Measurements from ENCODE around the gene ANG. TPM values are rescaled to one million over a fixed set of nuclear protein-coding genes. Genes with fewer than 3 reads are reported as not detected.

The ANG gene
- total RNA-seq, 3 donors from 2014 or later (not counting 1 experiment from before 2014, with no cell fraction given), result 0.35 TPM; not detected in 2

DNA sequence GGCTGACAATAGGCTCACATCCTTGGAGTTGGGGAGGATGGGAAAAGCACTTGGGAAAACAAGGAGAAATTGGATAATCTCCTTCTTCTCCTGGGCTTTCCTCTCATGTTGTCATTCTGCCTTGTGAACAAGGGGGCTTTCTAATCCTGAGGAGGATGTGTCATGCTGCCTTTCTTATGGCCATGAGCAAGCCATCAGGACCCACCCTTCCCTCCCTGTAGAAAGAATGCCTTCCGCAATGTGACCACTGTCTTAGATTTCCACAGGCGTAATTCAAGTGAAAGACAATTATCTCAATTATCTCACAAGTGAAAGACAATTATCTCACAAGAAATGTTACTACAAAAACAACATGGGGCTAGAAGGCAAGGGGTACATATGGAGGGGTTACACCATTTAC, 44.0 kb upstream of the ANG start:
- no peaks in the 10 kb centered on the region for H3K4me1 ChIP-seq (ENCODE audit: control insufficient read depth, insufficient read depth, low read length)
- no peaks in the 10 kb centered on the region for H3K9me3 Mint-ChIP-seq
- no peak overlapping the region for H3K4me3 ChIP-seq (ENCODE audit: low read length)
- intact Hi-C loops (cut with micrococcal nuclease), result no loop called here
- no peaks in the 10 kb centered on the region for H3K9me3 ChIP-seq (ENCODE audit: control insufficient read depth, insufficient read depth, low read length)
- H3K27me3 Mint-ChIP-seq (ENCODE audit: low read depth in 2 of 2), result peaks cover 32 to 56% of the 10 kb centered on the region in 2 donors
- H3K27ac ChIP-seq (ENCODE audit: low read length), result no peak overlapping the region
- DNase-seq (no peak), ATAC-seq (no peak)
- H3K4me1 Mint-ChIP-seq, result no peaks in the 10 kb centered on the region
- 100% methylated on average over 2 of the region's 2 CpGs for WGBS (ENCODE audit: insufficient coverage)
- H3K4me3 Mint-ChIP-seq, result no peak overlapping the region
- no peak overlapping the region for H3K27ac Mint-ChIP-seq
- no peaks in the 10 kb centered on the region for H3K36me3 Mint-ChIP-seq
- TF ChIP-seq, protein P1, sequence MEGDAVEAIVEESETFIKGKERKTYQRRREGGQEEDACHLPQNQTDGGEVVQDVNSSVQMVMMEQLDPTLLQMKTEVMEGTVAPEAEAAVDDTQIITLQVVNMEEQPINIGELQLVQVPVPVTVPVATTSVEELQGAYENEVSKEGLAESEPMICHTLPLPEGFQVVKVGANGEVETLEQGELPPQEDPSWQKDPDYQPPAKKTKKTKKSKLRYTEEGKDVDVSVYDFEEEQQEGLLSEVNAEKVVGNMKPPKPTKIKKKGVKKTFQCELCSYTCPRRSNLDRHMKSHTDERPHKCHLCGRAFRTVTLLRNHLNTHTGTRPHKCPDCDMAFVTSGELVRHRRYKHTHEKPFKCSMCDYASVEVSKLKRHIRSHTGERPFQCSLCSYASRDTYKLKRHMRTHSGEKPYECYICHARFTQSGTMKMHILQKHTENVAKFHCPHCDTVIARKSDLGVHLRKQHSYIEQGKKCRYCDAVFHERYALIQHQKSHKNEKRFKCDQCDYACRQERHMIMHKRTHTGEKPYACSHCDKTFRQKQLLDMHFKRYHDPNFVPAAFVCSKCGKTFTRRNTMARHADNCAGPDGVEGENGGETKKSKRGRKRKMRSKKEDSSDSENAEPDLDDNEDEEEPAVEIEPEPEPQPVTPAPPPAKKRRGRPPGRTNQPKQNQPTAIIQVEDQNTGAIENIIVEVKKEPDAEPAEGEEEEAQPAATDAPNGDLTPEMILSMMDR (IDR thresholded peaks at IDR 0.05), result no peak
- H3K36me3 ChIP-seq (ENCODE audit: control insufficient read depth, insufficient read depth, low read length), result no peaks in the 10 kb centered on the region
- peaks cover 4% of the 10 kb centered on the region for H3K27me3 ChIP-seq (ENCODE audit: control insufficient read depth, insufficient read depth, low read length)

DNA sequence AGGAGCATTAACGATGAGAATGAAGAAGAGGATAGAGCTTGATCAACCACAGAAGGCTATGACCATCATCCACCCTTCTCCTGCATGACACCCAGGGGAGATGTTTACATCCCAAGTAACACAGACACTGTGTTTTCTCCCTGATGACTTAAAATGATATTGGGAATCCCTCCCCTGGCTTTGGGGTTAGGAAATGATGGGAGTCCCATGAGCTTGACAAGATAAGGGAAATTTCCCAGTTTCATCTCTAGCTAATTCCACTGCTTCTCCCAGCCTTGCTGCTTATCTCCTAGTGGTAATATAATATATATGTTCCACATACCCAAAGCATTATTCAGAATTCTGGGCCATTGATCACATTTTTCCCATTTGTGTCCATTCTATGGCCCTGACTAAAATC, 43.1 kb upstream of the ANG start:
- Histone ChIP-seq H3K4me3 (ENCODE audit: low read length) (no peak overlapping the region), H3K27ac (ENCODE audit: low read length) (no peak overlapping the region), H3K36me3 (ENCODE audit: control insufficient read depth, insufficient read depth, low read length) (no peaks in the 10 kb centered on the region), H3K9me3 (ENCODE audit: control insufficient read depth, insufficient read depth, low read length) (no peaks in the 10 kb centered on the region), H3K4me1 (ENCODE audit: control insufficient read depth, insufficient read depth, low read length) (no peaks in the 10 kb centered on the region), H3K27me3 (ENCODE audit: control insufficient read depth, insufficient read depth, low read length) (peaks cover 4% of the 10 kb centered on the region)
- no peak overlapping the region for H3K4me3 Mint-ChIP-seq
- H3K27ac Mint-ChIP-seq, result no peak overlapping the region
- peaks cover 32 to 57% of the 10 kb centered on the region in 2 donors for H3K27me3 Mint-ChIP-seq (ENCODE audit: low read depth in 2 of 2)
- H3K4me1 Mint-ChIP-seq, result no peaks in the 10 kb centered on the region
- no peaks in the 10 kb centered on the region for H3K9me3 Mint-ChIP-seq
- intact Hi-C loops (cut with micrococcal nuclease), result no loop called here
- TF ChIP-seq, protein P1 (IDR thresholded peaks at IDR 0.05), result no peak
- H3K36me3 Mint-ChIP-seq, result no peaks in the 10 kb centered on the region
- no peak for ATAC-seq
- DNase-seq, result no peak
- 100% methylated on average over 1 of the region's 1 CpG for WGBS (ENCODE audit: insufficient coverage)

DNA sequence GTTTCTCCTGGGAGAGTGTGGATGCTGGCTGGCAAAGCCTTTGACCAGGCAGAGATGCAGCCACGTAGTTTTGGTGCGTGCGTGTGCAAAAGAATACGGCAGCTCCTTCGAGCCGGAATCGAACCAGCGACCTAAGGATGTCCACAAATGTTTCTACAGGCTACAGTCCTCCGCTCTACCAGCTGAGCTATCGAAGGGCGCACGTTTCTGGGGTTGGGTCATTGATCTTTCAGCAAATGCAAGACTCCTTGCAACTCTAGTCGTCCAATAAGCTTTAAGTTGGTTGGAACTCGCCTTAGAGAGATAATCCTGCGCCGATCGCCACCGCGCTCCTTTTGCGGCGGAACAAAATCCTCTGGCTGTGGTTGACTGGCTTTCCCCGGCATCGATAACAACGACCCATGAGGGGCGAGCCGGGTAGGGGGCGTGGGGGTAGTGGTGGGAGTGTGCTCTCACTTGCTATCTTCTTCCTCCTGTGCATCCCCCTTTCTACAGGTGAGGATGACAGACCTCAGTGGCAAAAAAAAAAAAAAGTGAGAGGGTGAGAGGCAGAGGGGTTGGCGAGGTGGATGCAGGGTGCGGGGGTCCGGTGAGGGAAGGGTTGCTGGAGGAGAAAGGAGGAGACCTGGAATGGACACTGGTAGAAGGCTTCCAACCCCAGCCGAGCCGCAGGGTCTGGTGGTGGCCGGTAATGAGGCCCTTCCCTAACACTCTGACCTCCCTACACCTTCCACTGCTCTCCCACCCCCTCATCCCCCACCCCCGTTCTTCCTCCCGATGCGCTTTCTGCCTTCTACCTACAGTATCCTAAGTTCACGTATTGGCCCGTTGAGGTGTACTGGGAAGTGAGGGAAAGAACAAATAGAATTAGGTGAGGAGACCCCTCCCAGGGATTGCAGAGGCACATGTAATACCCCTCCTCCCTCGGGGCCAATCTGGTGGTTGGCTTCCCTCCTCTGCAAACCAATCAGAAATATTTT, 35.3 kb upstream of the ANG start:
- Mint-ChIP-seq H3K4me3 (no peak overlapping the region), H3K36me3 (no peaks in the 10 kb centered on the region), H3K9me3 (no peaks in the 10 kb centered on the region), H3K27me3 (ENCODE audit: low read depth in 2 of 2) (peaks cover 58 to 69% of the 10 kb centered on the region in 2 donors), H3K4me1 (peaks cover 8 to 28% of the 10 kb centered on the region in 2 donors), H3K27ac (no peak overlapping the region)
- TF ChIP-seq, protein P1 (IDR thresholded peaks at IDR 0.05), result no peak
- H3K4me3 ChIP-seq (ENCODE audit: low read length), result no peak overlapping the region
- intact Hi-C loops (cut with micrococcal nuclease), result no loop called here
- DNase-seq, result peak; percentile 27 to 59
- H3K4me1 ChIP-seq (ENCODE audit: control insufficient read depth, insufficient read depth, low read length), result peaks cover 17% of the 10 kb centered on the region
- 6% methylated on average over 33 of the region's 39 CpGs for WGBS (ENCODE audit: insufficient coverage)
- H3K27me3 ChIP-seq (ENCODE audit: control insufficient read depth, insufficient read depth, low read length), result peaks cover 35% of the 10 kb centered on the region
- H3K36me3 ChIP-seq (ENCODE audit: control insufficient read depth, insufficient read depth, low read length), result no peaks in the 10 kb centered on the region
- peak; percentile 44 to 67 (median 63) for ATAC-seq
- H3K9me3 ChIP-seq (ENCODE audit: control insufficient read depth, insufficient read depth, low read length), result no peaks in the 10 kb centered on the region
- H3K27ac ChIP-seq (ENCODE audit: low read length), result no peak overlapping the region

All from natural killer cell (primary cell).